NB4 (cell line): ENCODE measurements around the gene ABTB2.

Experiments
- CTCF ChIP-seq: IDR thresholded peaks from one replicate; pipeline ENCODE4 v1.5.1; 2012; ENCODE audit warnings: low read depth, low read length
- MAX ChIP-seq: IDR thresholded peaks from 2 replicates; pipeline ENCODE4 v1.6.1; 2011; ENCODE audit warnings: low read depth, low read length
- MYC ChIP-seq: IDR thresholded peaks from 2 replicates; pipeline ENCODE4 v1.6.1; 2011; ENCODE audit warnings: low read depth, low read length
- POLR2A ChIP-seq: IDR thresholded peaks from 2 replicates; pipeline ENCODE4 v1.6.1; 2011; ENCODE audit warnings: mild to moderate bottlenecking; ENCODE audit not compliant: insufficient read length; ENCODE audit errors: extremely low read depth

- TF ChIP-seq CTCF = no peak
- no peak for TF ChIP-seq POLR2A
- TF ChIP-seq MAX = no peak
- TF ChIP-seq MYC = no peak
Measured at GRCh38 chr11:34216706-34217105, 141.1 kb downstream of the ABTB2 start.
